Measurements from ENCODE around the gene TNNT2. TPM values are rescaled to one million over a fixed set of nuclear protein-coding genes. Genes with fewer than 3 reads are reported as not detected.

Gene TNNT2
- polyA plus RNA-seq, 4 donors, result 0.78 to 86.7 (median 12.6) TPM

DNA sequence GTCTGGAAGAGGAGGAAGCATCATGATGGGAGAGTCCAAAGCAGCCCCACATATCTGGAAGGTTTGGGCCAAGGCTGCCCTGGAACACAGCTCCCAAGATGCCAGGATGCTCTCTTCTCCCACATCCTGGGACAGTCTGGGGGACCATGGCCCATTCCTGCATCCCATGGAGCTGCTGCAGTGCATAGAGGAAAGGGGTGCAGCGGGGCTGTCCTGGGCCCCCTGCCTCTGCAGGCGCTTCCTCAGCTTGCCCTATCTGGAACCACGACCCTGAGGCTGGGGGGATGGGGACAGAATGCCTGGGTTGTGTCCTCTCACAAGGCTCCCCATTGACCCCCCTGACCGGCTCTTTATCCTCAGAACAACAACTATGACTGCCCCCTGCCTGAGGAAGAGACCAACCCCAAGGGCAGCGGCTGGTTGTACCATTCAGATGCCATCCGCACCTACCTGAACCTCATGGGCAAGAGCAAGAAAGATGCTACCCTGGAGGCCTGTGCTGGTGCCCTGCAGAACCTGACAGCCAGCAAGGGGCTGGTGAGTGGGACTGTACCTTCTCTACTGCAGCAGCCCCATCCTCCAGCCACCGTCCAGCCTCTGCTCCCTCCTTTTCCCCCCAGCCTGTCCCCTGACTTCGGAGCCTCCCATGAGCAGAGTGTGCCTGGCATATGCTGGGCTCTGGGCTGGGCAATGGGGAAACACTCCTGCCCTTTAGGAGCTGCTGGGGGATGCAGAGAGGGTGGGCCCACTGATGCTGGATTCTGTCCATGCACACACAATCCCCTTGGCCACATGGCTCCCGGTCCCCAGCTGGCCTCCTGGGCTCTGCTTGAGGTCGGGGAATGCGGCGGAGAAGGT lies 54.6 kb downstream of the TNNT2 start:
- H3K36me3 ChIP-seq (ENCODE audit: control insufficient read depth in 3 of 3, insufficient read depth in 2 of 3, low read depth in 1 of 3, low read length in 3 of 3), result no peaks in the 10 kb centered on the region
- H3K4me1 ChIP-seq (ENCODE audit: control insufficient read depth in 3 of 3, insufficient read depth in 2 of 3, low read depth in 1 of 3, low read length in 2 of 3), result no peaks in the 10 kb centered on the region
- H3K4me3 ChIP-seq (ENCODE audit: low read depth in 1 of 3, low read length in 3 of 3), result no peak overlapping the region
- WGBS, 3 donors, result 86 to 96% (median 89%) methylated on average over 12 of the region's 12 CpGs
- FAIRE-seq, result no peak
- H3K27me3 ChIP-seq (ENCODE audit: control insufficient read depth in 3 of 3, insufficient read depth in 3 of 3, low read length in 3 of 3), result peaks cover 0 to 2% (median 0%) of the 10 kb centered on the region in 3 donors
- H3K27ac ChIP-seq (ENCODE audit: low read depth in 1 of 3, low read length in 2 of 3), result no peak overlapping the region
- H3K9me3 ChIP-seq (ENCODE audit: control insufficient read depth in 2 of 2, insufficient read depth in 1 of 2, low read depth in 1 of 2, low read length in 1 of 2), result no peaks in the 10 kb centered on the region
- DNase-seq, result no peak

DNA sequence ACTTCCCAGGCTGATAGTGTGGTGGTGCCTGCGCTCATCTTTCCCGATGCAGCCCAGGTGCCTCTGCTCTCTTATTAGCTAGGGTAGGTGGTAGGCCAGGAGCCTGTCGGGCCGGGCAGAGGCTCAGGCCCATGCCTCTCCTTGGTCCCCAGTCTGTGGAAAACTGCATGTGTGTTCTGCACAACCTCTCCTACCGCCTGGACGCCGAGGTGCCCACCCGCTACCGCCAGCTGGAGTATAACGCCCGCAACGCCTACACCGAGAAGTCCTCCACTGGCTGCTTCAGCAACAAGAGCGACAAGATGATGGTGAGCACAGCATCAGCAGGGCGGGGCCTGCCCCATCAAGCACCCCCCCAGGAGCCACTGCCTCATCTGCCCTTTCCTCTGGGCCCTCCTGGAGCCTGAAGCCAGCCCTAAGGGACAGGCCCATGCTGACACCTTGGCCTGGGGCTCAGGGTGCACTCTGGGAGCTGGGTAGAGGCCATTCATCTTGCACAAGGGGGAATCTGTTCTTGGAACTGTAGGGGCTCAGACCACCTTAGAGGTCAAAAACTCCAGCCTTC lies 55.6 kb downstream of the TNNT2 start:
- Histone ChIP-seq H3K27ac (ENCODE audit: low read depth in 1 of 3, low read length in 2 of 3) (no peak overlapping the region), H3K36me3 (ENCODE audit: control insufficient read depth in 3 of 3, insufficient read depth in 2 of 3, low read depth in 1 of 3, low read length in 3 of 3) (no peaks in the 10 kb centered on the region), H3K27me3 (ENCODE audit: control insufficient read depth in 3 of 3, insufficient read depth in 3 of 3, low read length in 3 of 3) (peaks cover 0 to 2% (median 0%) of the 10 kb centered on the region in 3 donors), H3K4me3 (ENCODE audit: low read depth in 1 of 3, low read length in 3 of 3) (no peak overlapping the region), H3K4me1 (ENCODE audit: control insufficient read depth in 3 of 3, insufficient read depth in 2 of 3, low read depth in 1 of 3, low read length in 2 of 3) (no peaks in the 10 kb centered on the region), H3K9me3 (ENCODE audit: control insufficient read depth in 2 of 2, insufficient read depth in 1 of 2, low read depth in 1 of 2, low read length in 1 of 2) (no peaks in the 10 kb centered on the region)
- FAIRE-seq (no peak), DNase-seq (no peak)
- 89 to 90% (median 90%) methylated on average over 15 of the region's 15 CpGs for WGBS, 3 donors

DNA sequence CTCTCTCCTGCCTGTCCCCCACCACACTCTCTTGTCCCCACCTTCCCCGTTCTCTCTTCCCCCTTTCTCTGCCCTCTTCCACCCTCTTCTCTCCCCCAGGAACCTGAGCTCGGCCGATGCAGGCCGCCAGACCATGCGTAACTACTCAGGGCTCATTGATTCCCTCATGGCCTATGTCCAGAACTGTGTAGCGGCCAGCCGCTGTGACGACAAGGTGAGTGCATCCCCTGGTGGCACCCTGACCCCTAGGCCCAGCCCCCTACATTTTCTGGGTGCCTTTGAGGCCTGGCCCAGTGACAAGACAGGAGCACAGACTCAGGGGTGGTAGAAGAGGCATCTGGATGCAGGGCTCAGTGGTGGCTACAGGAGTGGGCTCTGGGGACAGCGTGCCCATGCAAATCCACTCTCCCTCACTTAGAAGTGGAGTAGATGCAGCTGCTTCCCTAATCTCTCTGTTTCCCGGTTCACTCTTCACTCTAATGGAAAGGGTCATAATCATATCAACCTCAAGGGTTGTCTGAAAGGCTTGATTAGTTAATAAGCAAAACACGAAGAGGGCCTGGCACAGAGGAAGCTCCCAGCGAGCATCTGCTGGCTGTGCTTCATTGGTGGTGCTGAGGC lies 57.2 kb downstream of the TNNT2 start:
- Histone ChIP-seq H3K27me3 (ENCODE audit: control insufficient read depth in 3 of 3, insufficient read depth in 3 of 3, low read length in 3 of 3) (peaks cover 0 to 4% (median 0%) of the 10 kb centered on the region in 3 donors), H3K36me3 (ENCODE audit: control insufficient read depth in 3 of 3, insufficient read depth in 2 of 3, low read depth in 1 of 3, low read length in 3 of 3) (no peaks in the 10 kb centered on the region), H3K4me1 (ENCODE audit: control insufficient read depth in 3 of 3, insufficient read depth in 2 of 3, low read depth in 1 of 3, low read length in 2 of 3) (no peaks in the 10 kb centered on the region), H3K27ac (ENCODE audit: low read depth in 1 of 3, low read length in 2 of 3) (no peak overlapping the region), H3K9me3 (ENCODE audit: control insufficient read depth in 2 of 2, insufficient read depth in 1 of 2, low read depth in 1 of 2, low read length in 1 of 2) (no peaks in the 10 kb centered on the region), H3K4me3 (ENCODE audit: low read depth in 1 of 3, low read length in 3 of 3) (no peak overlapping the region)
- FAIRE-seq (no peak), DNase-seq (no peak)
- 77 to 86% (median 80%) methylated on average over 12 of the region's 12 CpGs for WGBS, 3 donors

DNA sequence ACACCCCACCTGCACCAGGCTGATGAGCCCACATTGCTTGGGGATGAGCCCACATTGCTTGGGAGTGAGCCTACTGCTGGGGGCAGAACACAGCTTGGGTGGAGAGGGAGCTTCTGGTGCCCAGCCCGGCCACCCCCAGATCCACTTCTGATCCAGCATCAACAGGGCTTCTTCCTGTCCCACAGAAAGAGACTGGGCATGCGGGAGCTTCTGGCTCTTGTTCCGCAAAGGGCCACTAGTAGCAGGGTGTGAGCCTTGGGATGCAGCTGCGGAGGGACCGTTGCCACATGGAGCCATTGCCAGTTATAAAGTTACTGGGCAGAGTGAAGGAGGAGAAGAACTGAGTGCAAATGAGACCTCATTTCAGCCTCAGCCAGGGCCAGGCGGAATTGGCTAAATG lies 57.8 kb downstream of the TNNT2 start:
- no peak for DNase-seq
- WGBS, 3 donors, result 89 to 94% (median 92%) methylated on average over 6 of the region's 6 CpGs

DNA sequence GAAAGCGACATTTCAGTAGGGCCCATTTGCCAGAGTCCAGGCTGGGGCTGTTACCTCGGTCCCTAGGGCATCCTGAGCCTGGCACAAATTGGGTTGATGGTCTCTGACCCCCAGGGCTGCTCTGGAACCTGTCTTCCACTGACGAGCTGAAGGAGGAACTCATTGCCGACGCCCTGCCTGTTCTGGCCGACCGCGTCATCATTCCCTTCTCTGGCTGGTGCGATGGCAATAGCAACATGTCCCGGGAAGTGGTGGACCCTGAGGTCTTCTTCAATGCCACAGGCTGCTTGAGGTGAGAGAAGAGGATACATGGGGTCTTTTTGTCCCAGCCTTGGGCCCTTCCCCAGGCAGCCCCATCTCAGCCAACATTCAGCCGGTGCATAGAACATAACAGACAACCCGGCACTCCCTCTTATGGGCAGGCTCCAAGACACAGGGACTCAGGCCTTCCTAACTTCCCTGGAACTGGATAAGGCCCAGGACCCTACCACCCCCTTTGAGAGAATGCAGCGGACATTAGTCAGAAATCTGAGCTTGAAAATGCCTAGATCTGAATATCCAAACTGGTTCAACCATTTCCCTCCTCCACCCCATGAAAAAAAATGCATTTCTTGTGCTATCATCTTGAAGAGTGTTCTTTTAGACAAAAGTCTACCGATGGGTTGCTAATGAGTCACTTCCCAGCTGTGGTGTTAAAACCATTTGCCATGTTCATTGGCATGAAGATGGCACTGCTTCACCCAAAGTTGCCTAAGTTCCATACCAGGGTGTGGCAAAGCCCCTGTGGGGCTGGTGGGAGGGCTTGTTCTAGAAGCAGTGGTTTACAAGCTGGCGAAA lies 58.8 kb downstream of the TNNT2 start:
- FAIRE-seq, result no peak
- no peak for DNase-seq
- Histone ChIP-seq H3K4me3 (ENCODE audit: low read depth in 1 of 3, low read length in 3 of 3) (no peak overlapping the region), H3K27ac (ENCODE audit: low read depth in 1 of 3, low read length in 2 of 3) (no peak overlapping the region), H3K27me3 (ENCODE audit: control insufficient read depth in 3 of 3, insufficient read depth in 3 of 3, low read length in 3 of 3) (peaks cover 0 to 4% (median 0%) of the 10 kb centered on the region in 3 donors), H3K4me1 (ENCODE audit: control insufficient read depth in 3 of 3, insufficient read depth in 2 of 3, low read depth in 1 of 3, low read length in 2 of 3) (no peaks in the 10 kb centered on the region), H3K36me3 (ENCODE audit: control insufficient read depth in 3 of 3, insufficient read depth in 2 of 3, low read depth in 1 of 3, low read length in 3 of 3) (no peaks in the 10 kb centered on the region), H3K9me3 (ENCODE audit: control insufficient read depth in 2 of 2, insufficient read depth in 1 of 2, low read depth in 1 of 2, low read length in 1 of 2) (no peaks in the 10 kb centered on the region)
- WGBS, 3 donors, result 79 to 86% (median 80%) methylated on average over 15 of the region's 15 CpGs

More for the DNA sequence above, 57.8 kb downstream of the TNNT2 start:
- H3K4me1 ChIP-seq (ENCODE audit: control insufficient read depth in 3 of 3, insufficient read depth in 2 of 3, low read depth in 1 of 3, low read length in 2 of 3), result no peaks in the 10 kb centered on the region
- no peaks in the 10 kb centered on the region for H3K9me3 ChIP-seq (ENCODE audit: control insufficient read depth in 2 of 2, insufficient read depth in 1 of 2, low read depth in 1 of 2, low read length in 1 of 2)
- H3K27me3 ChIP-seq (ENCODE audit: control insufficient read depth in 3 of 3, insufficient read depth in 3 of 3, low read length in 3 of 3), result peaks cover 0 to 4% (median 0%) of the 10 kb centered on the region in 3 donors
- FAIRE-seq, result no peak
- no peak overlapping the region for H3K4me3 ChIP-seq (ENCODE audit: low read depth in 1 of 3, low read length in 3 of 3)
- H3K36me3 ChIP-seq (ENCODE audit: control insufficient read depth in 3 of 3, insufficient read depth in 2 of 3, low read depth in 1 of 3, low read length in 3 of 3), result no peaks in the 10 kb centered on the region
- H3K27ac ChIP-seq (ENCODE audit: low read depth in 1 of 3, low read length in 2 of 3), result no peak overlapping the region

DNA sequence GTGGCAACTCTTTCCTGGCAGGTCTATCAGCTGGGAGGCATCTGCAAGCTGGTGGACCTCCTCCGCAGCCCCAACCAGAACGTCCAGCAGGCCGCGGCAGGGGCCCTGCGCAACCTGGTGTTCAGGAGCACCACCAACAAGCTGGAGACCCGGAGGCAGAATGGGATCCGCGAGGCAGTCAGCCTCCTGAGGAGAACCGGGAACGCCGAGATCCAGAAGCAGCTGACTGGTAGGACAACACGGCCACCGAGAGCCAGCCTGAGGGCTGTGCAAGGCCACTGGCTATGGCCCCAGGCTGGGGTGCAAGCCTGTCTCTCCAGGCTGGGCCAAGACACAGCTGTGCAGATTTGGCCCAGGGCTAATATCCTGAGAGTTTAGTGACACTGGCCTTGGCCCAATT lies 59.9 kb downstream of the TNNT2 start:
- Histone ChIP-seq H3K36me3 (ENCODE audit: control insufficient read depth in 3 of 3, insufficient read depth in 2 of 3, low read depth in 1 of 3, low read length in 3 of 3) (no peaks in the 10 kb centered on the region), H3K27ac (ENCODE audit: low read depth in 1 of 3, low read length in 2 of 3) (no peak overlapping the region), H3K27me3 (ENCODE audit: control insufficient read depth in 3 of 3, insufficient read depth in 3 of 3, low read length in 3 of 3) (peaks cover 0 to 4% (median 0%) of the 10 kb centered on the region in 3 donors), H3K4me1 (ENCODE audit: control insufficient read depth in 3 of 3, insufficient read depth in 2 of 3, low read depth in 1 of 3, low read length in 2 of 3) (no peaks in the 10 kb centered on the region), H3K4me3 (ENCODE audit: low read depth in 1 of 3, low read length in 3 of 3) (no peak overlapping the region), H3K9me3 (ENCODE audit: control insufficient read depth in 2 of 2, insufficient read depth in 1 of 2, low read depth in 1 of 2, low read length in 1 of 2) (no peaks in the 10 kb centered on the region)
- 92 to 94% (median 92%) methylated on average over 13 of the region's 13 CpGs for WGBS, 3 donors
- no peak for DNase-seq
- FAIRE-seq, result no peak

DNA sequence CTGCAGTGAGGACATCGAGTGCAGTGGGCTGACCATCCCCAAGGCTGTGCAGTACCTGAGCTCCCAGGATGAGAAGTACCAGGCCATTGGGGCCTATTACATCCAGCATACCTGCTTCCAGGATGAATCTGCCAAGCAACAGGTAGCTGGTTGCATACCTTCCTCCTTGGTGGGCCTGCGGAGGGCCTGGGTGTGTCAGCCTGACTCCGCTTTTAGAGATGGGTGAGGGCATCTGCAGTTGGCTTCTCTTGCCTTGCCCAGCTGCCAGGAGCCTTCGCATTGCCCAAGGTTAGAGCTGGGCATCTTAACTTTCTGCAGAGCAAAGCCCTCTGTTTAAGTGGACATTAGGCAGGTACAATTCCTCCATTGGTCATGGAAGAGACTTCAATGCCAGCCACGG lies 60.9 kb downstream of the TNNT2 start:
- H3K4me1 ChIP-seq (ENCODE audit: control insufficient read depth in 3 of 3, insufficient read depth in 2 of 3, low read depth in 1 of 3, low read length in 2 of 3), result no peaks in the 10 kb centered on the region
- H3K36me3 ChIP-seq (ENCODE audit: control insufficient read depth in 3 of 3, insufficient read depth in 2 of 3, low read depth in 1 of 3, low read length in 3 of 3), result no peaks in the 10 kb centered on the region
- no peak overlapping the region for H3K4me3 ChIP-seq (ENCODE audit: low read depth in 1 of 3, low read length in 3 of 3)
- H3K9me3 ChIP-seq (ENCODE audit: control insufficient read depth in 2 of 2, insufficient read depth in 1 of 2, low read depth in 1 of 2, low read length in 1 of 2), result no peaks in the 10 kb centered on the region
- FAIRE-seq (no peak), DNase-seq (no peak)
- WGBS, 3 donors, result 83 to 87% (median 86%) methylated on average over 5 of the region's 5 CpGs
- no peak overlapping the region for H3K27ac ChIP-seq (ENCODE audit: low read depth in 1 of 3, low read length in 2 of 3)
- peaks cover 0 to 4% (median 0%) of the 10 kb centered on the region in 3 donors for H3K27me3 ChIP-seq (ENCODE audit: control insufficient read depth in 3 of 3, insufficient read depth in 3 of 3, low read length in 3 of 3)

DNA sequence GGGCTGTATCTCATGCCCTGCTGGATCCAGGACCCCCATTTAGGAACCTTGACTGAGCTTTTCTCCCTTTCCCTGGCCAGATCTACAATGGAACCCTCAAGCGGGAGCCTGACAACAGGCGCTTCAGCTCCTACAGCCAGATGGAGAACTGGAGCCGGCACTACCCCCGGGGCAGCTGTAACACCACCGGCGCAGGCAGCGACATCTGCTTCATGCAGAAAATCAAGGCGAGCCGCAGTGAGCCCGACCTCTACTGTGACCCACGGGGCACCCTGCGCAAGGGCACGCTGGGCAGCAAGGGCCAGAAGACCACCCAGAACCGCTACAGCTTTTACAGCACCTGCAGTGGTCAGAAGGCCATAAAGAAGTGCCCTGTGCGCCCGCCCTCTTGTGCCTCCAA lies 64.4 kb downstream of the TNNT2 start:
- Histone ChIP-seq H3K4me3 (ENCODE audit: low read depth in 1 of 3, low read length in 3 of 3) (no peak overlapping the region), H3K27ac (ENCODE audit: low read depth in 1 of 3, low read length in 2 of 3) (no peak overlapping the region), H3K9me3 (ENCODE audit: control insufficient read depth in 2 of 2, insufficient read depth in 1 of 2, low read depth in 1 of 2, low read length in 1 of 2) (no peaks in the 10 kb centered on the region), H3K36me3 (ENCODE audit: control insufficient read depth in 3 of 3, insufficient read depth in 2 of 3, low read depth in 1 of 3, low read length in 3 of 3) (no peaks in the 10 kb centered on the region), H3K4me1 (ENCODE audit: control insufficient read depth in 3 of 3, insufficient read depth in 2 of 3, low read depth in 1 of 3, low read length in 2 of 3) (peaks cover 0 to 12% (median 3%) of the 10 kb centered on the region in 3 donors), H3K27me3 (ENCODE audit: control insufficient read depth in 3 of 3, insufficient read depth in 3 of 3, low read length in 3 of 3) (peaks cover 0 to 3% (median 0%) of the 10 kb centered on the region in 3 donors)
- FAIRE-seq (no peak), DNase-seq (no peak)
- WGBS, 3 donors, result 96 to 98% (median 96%) methylated on average over 16 of the region's 16 CpGs

All from small intestine (tissue), 7 donors.